A673 (cell line): ENCODE data around the gene CD9. TPM values are rescaled to one million over a fixed set of nuclear protein-coding genes. Genes with fewer than 3 reads are reported as not detected.
A peak's percentile ranks its signal among the peaks of the same experiment; 100 is the strongest.

Experiments
- BruUV-seq: library from RNA; stranded (reverse); fragments of 400-500 nt; replicated peaks from 2 replicates; lab custom pipeline; 2021; lab: Mats Ljungman, UMichigan
- CTCF ChIA-PET: fragments of 300-600 bp; sonication (Branson Sonifier 250); formaldehyde crosslinking; loops from one replicate; lab custom pipeline; 2022; ENCODE audit warnings: antibody characterized with exemption; lab: Charles Lee
- POLR2A ChIA-PET: fragments of 300-600 bp; sonication (Branson Sonifier 250); formaldehyde crosslinking; loops from one replicate; lab custom pipeline; 2022; ENCODE audit warnings: antibody characterized with exemption; ENCODE audit not compliant: low non-redundant PET; lab: Charles Lee
- DNase-seq: peaks from one replicate; pipeline ENCODE4 v3.0.0-alpha.2; 2015; ENCODE audit warnings: low spot score
- H3K27ac ChIP-seq: fragments of 200-600 bp; sonication (generic); 2 replicates; pipeline ENCODE4 v1.5.1; 2016; ENCODE audit warnings: mixed run types, low read depth, mild to moderate bottlenecking, mixed read lengths, antibody characterized with exemption, low read length; ENCODE audit not compliant: poor library complexity, severe bottlenecking
- H3K27me3 ChIP-seq: fragments of 200-600 bp; sonication (generic); replicated peaks from 2 replicates; pipeline ENCODE4 v1.6.1; 2017; ENCODE audit warnings: mixed run types, low read depth, mild to moderate bottlenecking, mixed read lengths, antibody characterized with exemption, low read length; ENCODE audit not compliant: insufficient read depth, poor library complexity
- H3K36me3 ChIP-seq: fragments of 200-600 bp; sonication (generic); 2 replicates; pipeline ENCODE4 v1.6.1; 2016; ENCODE audit warnings: mixed run types, mild to moderate bottlenecking, mixed read lengths, antibody characterized with exemption, low read length; ENCODE audit not compliant: insufficient read depth, poor library complexity, severe bottlenecking
- H3K4me1 ChIP-seq: fragments of 200-600 bp; sonication (generic); 2 replicates; pipeline ENCODE4 v1.6.1; 2017; ENCODE audit warnings: mixed run types, mild to moderate bottlenecking, mixed read lengths, antibody characterized with exemption, low read length; ENCODE audit not compliant: insufficient read depth, poor library complexity, severe bottlenecking
- H3K4me3 ChIP-seq: fragments of 200-600 bp; sonication (generic); 2 replicates; pipeline ENCODE4 v1.5.1; 2016; ENCODE audit warnings: low read depth, mixed run types, mild to moderate bottlenecking, mixed read lengths, low read length; ENCODE audit not compliant: poor library complexity, severe bottlenecking
- H3K9me3 ChIP-seq: fragments of 200-600 bp; sonication (generic); 2 replicates; pipeline ENCODE4 v1.6.1; 2016; ENCODE audit warnings: mixed run types, low read depth, mild to moderate bottlenecking, mixed read lengths, antibody characterized with exemption, low read length; ENCODE audit not compliant: poor library complexity, severe bottlenecking
- CTCF ChIP-seq: fragments of 300-800, 200-600 bp; sonication (generic); conservative IDR thresholded peaks from 2 replicates; pipeline ENCODE4 v1.5.1; 2017; ENCODE audit warnings: low read depth, mild to moderate bottlenecking, antibody characterized with exemption, low read length, moderate library complexity, mixed read lengths
- EZH2 ChIP-seq: fragments of 200-600 bp; sonication (generic); IDR thresholded peaks from 2 replicates; pipeline ENCODE4 v1.6.1; 2017; ENCODE audit warnings: borderline replicate concordance, low read depth, mild to moderate bottlenecking, mixed read lengths, antibody characterized with exemption, low read length; ENCODE audit not compliant: poor library complexity, severe bottlenecking
- intact Hi-C: fragments of 100-400 bp; cut with micrococcal nuclease; formaldehyde crosslinking; loops from one replicate; pipeline ENCODE4 v1.10.0; 2022; ENCODE audit not compliant: unreplicated experiment
- total RNA-seq: library from RNA; stranded (reverse); gene quantifications from 2 replicates; pipeline ENCODE4 v1.2.3, GENCODE V29; 2021

Gene CD9
- total RNA-seq, 1 experiment from 2014 or later = 2.8 TPM

GRCh38 chr12:6198985-6199530 lies 1.1 kb upstream of the CD9 start:
- BruUV-seq = no TSS peak
- H3K4me1 ChIP-seq = no peaks in the 10 kb centered on the region
- intact Hi-C loops = loop anchor here (10.0 kb wide), 1 partner anchor 134 kb away; no protein-coding TSS in a partner anchor

GRCh38 chr12:6199531-6200255 lies 507 bp upstream of the CD9 start:
- POLR2A ChIA-PET = no interaction called here
- DNase-seq = no peak

More at GRCh38 chr12:6198985-6199530, 1.1 kb upstream of the CD9 start:
- POLR2A ChIA-PET = no interaction called here
- Histone ChIP-seq H3K4me3 (no peak overlapping the region), H3K36me3 (no peaks in the 10 kb centered on the region), H3K27me3 (peaks cover 20% of the 10 kb centered on the region), H3K27ac (no peak overlapping the region), H3K9me3 (no peaks in the 10 kb centered on the region)
- TF ChIP-seq CTCF (no peak), EZH2 (no peak)
- CTCF ChIA-PET = no interaction called here
- DNase-seq = no peak

GRCh38 chr12:6201213-6201608 lies 1.0 kb downstream of the CD9 start:
- Histone ChIP-seq H3K4me3 (peak overlapping the region; percentile 58), H3K27ac (no peak overlapping the region), H3K27me3 (peaks cover 20% of the 10 kb centered on the region), H3K36me3 (no peaks in the 10 kb centered on the region), H3K4me1 (peaks cover 3% of the 10 kb centered on the region), H3K9me3 (no peaks in the 10 kb centered on the region)
- CTCF ChIA-PET = no interaction called here
- no peak for DNase-seq
- POLR2A ChIA-PET = no interaction called here
- no TSS peak for BruUV-seq
- intact Hi-C loops = no loop called here
- TF ChIP-seq EZH2 (no peak), CTCF (no peak)

More at GRCh38 chr12:6199531-6200255, 507 bp upstream of the CD9 start:
- no peak overlapping the region for H3K27ac ChIP-seq
- BruUV-seq = no TSS peak
- H3K27me3 ChIP-seq = peaks cover 20% of the 10 kb centered on the region
- H3K9me3 ChIP-seq = no peaks in the 10 kb centered on the region
- no peaks in the 10 kb centered on the region for H3K36me3 ChIP-seq
- no peaks in the 10 kb centered on the region for H3K4me1 ChIP-seq
- no peak for TF ChIP-seq EZH2
- no peak for TF ChIP-seq CTCF
- intact Hi-C loops = loop anchor here (10.0 kb wide), 1 partner anchor 135 kb away; no protein-coding TSS in a partner anchor
- peak overlapping the region; percentile 58 for H3K4me3 ChIP-seq
- CTCF ChIA-PET = no interaction called here
